T-cell (primary cell): ENCODE results near the gene ARF3. TPM values are rescaled to one million over a fixed set of nuclear protein-coding genes. Genes with fewer than 3 reads are reported as not detected.

Source experiments
- ATAC-seq, 4 experiments: fragments of 200-7000 bp in 3 of 4; fragments of 150-1000 bp in 1 of 4; cut with Tn5 transposase; replicated peaks in 1 of 4; 1 replicate in 3 of 4; 2 replicates in 1 of 4; pipeline ENCODE4 v1.10.0; 2021; ENCODE audit warnings: moderate library complexity in 3 of 4, mild to moderate bottlenecking in 2 of 4, moderate number of reproducible peaks in 1 of 4
- CTCF ChIA-PET, 2 donors: fragments of 300-600 bp; sonication (Branson Sonifier 250); formaldehyde crosslinking; loops; one replicate each; lab custom pipeline; 2022; ENCODE audit warnings: antibody characterized with exemption in 2 of 2; lab: Charles Lee
- POLR2A ChIA-PET, 2 donors: fragments of 300-600 bp; sonication (Branson Sonifier 250); formaldehyde crosslinking; loops; one replicate each; lab custom pipeline; 2022; ENCODE audit warnings: antibody characterized with exemption in 2 of 2; lab: Charles Lee
- DNase-seq, 35 experiments: peaks; one replicate each; pipeline versions ENCODE4 v3.0.0 to v3.0.0-alpha.2; 2013 to 2023
- H3K27ac ChIP-seq: one replicate; pipeline ENCODE4 v1.5.1; 2013; ENCODE audit warnings: low read length
- H3K27me3 ChIP-seq, 2 experiments: replicated peaks in 1 of 2; 1 replicate in 1 of 2; 2 replicates in 1 of 2; pipeline versions ENCODE4 v1.6.1 to v1.7.0; 2013; ENCODE audit warnings: low read length in 1 of 2, mixed read lengths in 1 of 2; ENCODE audit not compliant: control insufficient read depth in 2 of 2, insufficient read depth in 2 of 2; ENCODE audit errors: extremely low read depth in 1 of 2
- H3K36me3 ChIP-seq, 2 donors: 1 replicate in 1 of 2; 2 replicates in 1 of 2; pipeline versions ENCODE4 v1.6.1 to v1.7.0; 2013; ENCODE audit warnings: low read length in 1 of 2; ENCODE audit not compliant: control insufficient read depth in 2 of 2, insufficient read depth in 1 of 2; ENCODE audit errors: extremely low read depth in 1 of 2
- H3K4me1 ChIP-seq, 2 experiments: 1 replicate in 1 of 2; 2 replicates in 1 of 2; pipeline versions ENCODE4 v1.6.1 to v1.7.0; 2013; ENCODE audit warnings: low read length in 2 of 2, mixed read lengths in 1 of 2; ENCODE audit not compliant: insufficient read depth in 2 of 2, control insufficient read depth in 1 of 2; ENCODE audit errors: extremely low read depth in 1 of 2
- H3K4me3 ChIP-seq, 2 donors: 1 replicate in 1 of 2; 2 replicates in 1 of 2; pipeline versions ENCODE4 v1.5.1 to v1.7.0; 2013; ENCODE audit warnings: mild to moderate bottlenecking in 2 of 2, low read length in 1 of 2, moderate library complexity in 1 of 2; ENCODE audit not compliant: control insufficient read depth in 1 of 2; ENCODE audit errors: extremely low read depth in 1 of 2
- H3K9me3 ChIP-seq: 2 replicates; pipeline ENCODE4 v1.7.0; 2013
- H3K27ac Mint-ChIP-seq, 2 donors: one replicate each; pipeline ENCODE4 v1.8.0; 2020 to 2021; ENCODE audit warnings: mild to moderate bottlenecking in 2 of 2, mixed read lengths in 2 of 2
- H3K27me3 Mint-ChIP-seq, 2 donors: one replicate each; pipeline ENCODE4 v1.8.0; 2021 to 2022; ENCODE audit warnings: mixed read lengths in 2 of 2
- H3K36me3 Mint-ChIP-seq: one replicate; pipeline ENCODE4 v1.8.0; 2021; ENCODE audit warnings: mixed read lengths
- H3K4me1 Mint-ChIP-seq, 3 donors: one replicate each; pipeline ENCODE4 v1.8.0; 2020 to 2022; ENCODE audit warnings: mixed read lengths in 3 of 3, mild to moderate bottlenecking in 1 of 3
- H3K4me3 Mint-ChIP-seq, 3 donors: one replicate each; pipeline ENCODE4 v1.8.0; 2020 to 2022; ENCODE audit warnings: mild to moderate bottlenecking in 3 of 3, mixed read lengths in 3 of 3, moderate library complexity in 3 of 3
- H3K9me3 Mint-ChIP-seq, 3 donors: one replicate each; pipeline ENCODE4 v1.8.0; 2020 to 2022; ENCODE audit warnings: mixed read lengths in 3 of 3
- WGBS: methylation state at CpG from one replicate; pipeline ENCODE4 v1.1.5; 2013; ENCODE audit warnings: missing lambda C conversion rate; ENCODE audit not compliant: insufficient coverage; 5-methylcytosine and 5-hydroxymethylcytosine counted together
- total RNA-seq, 35 experiments: library from RNA in 6 of 35; stranded (reverse) in 6 of 35; fragments of 120-200 nt in 1 of 35; gene quantifications; one replicate each; pipeline versions ENCODE4 v1.2.1 to v1.2.4 and lab custom pipeline; 2013 to 2026

Gene ARF3
- total RNA-seq, 5 donors from 2014 or later (not counting 1 experiment from before 2014, with no cell fraction given): 63.6 to 82.9 (median 74.3) TPM

GRCh38 chr12:48929551-48929950 is 27.7 kb downstream of the ARF3 start:
- Histone ChIP-seq H3K27me3 (no peaks in the 10 kb centered on the region), H3K36me3 (peaks cover 0 to 19% of the 10 kb centered on the region in 2 donors), H3K4me1 (peaks cover 4 to 46% of the 10 kb centered on the region in 2 experiments), H3K27ac (no peak overlapping the region), H3K9me3 (no peaks in the 10 kb centered on the region), H3K4me3 (no peak overlapping the region)
- WGBS: 100% methylated on average over 1 of the region's 1 CpG
- DNase-seq: no peak
- H3K4me1 Mint-ChIP-seq: peaks cover 30 to 50% (median 43%) of the 10 kb centered on the region in 3 donors
- no peak for ATAC-seq
- no peaks in the 10 kb centered on the region for H3K9me3 Mint-ChIP-seq
- H3K27ac Mint-ChIP-seq: peak overlapping the region in 1 of 2 donors; percentile 24
- POLR2A ChIA-PET: no interaction called here
- no peaks in the 10 kb centered on the region for H3K27me3 Mint-ChIP-seq
- CTCF ChIA-PET: interaction anchor here in 1 of 2 donors (1.6 kb wide), 1 partner anchor 26 kb away, joined by 9 read pairs; a partner anchor contains a TSS
- H3K4me3 Mint-ChIP-seq: no peak overlapping the region
- H3K36me3 Mint-ChIP-seq: peaks cover 19% of the 10 kb centered on the region

GRCh38 chr12:48927261-48927660 is 30.0 kb downstream of the ARF3 start:
- no peak for ATAC-seq
- no peaks in the 10 kb centered on the region for H3K9me3 Mint-ChIP-seq
- ChIA-PET POLR2A (interaction anchor here (0.7 to 1.1 kb wide), 2 partner anchors 9 to 184 kb away, joined by 3 read pairs; no protein-coding TSS in a partner anchor), CTCF (interaction anchor here (0.7 to 1.5 kb wide), 4 partner anchors 9 to 893 kb away, joined by 3 to 7 read pairs (median 4); no protein-coding TSS in a partner anchor)
- H3K27me3 Mint-ChIP-seq: no peaks in the 10 kb centered on the region
- H3K27ac Mint-ChIP-seq: peak overlapping the region; percentile 58 to 68
- Histone ChIP-seq H3K4me3 (no peak overlapping the region), H3K27ac (peak overlapping the region; percentile 52), H3K36me3 (peaks cover 0 to 30% of the 10 kb centered on the region in 2 donors), H3K9me3 (no peaks in the 10 kb centered on the region), H3K4me1 (peaks cover 8 to 39% of the 10 kb centered on the region in 2 experiments), H3K27me3 (no peaks in the 10 kb centered on the region)
- peaks cover 20 to 49% (median 43%) of the 10 kb centered on the region in 3 donors for H3K4me1 Mint-ChIP-seq
- peak overlapping the region; percentile 31 to 88 (median 45) for H3K4me3 Mint-ChIP-seq
- WGBS: no CpG with 5 or more reads among the region's 2 CpGs
- peaks cover 22% of the 10 kb centered on the region for H3K36me3 Mint-ChIP-seq
- peak in 1 of 35 experiments; percentile 22 for DNase-seq

- peak within 1 kb of the TSS; percentile 93 to 100 for H3K4me3 ChIP-seq
- ATAC-seq: peak; percentile 83 to 87 (median 85)
- Mint-ChIP-seq H3K9me3 (no peaks in the 10 kb centered on the region), H3K27ac (peak within 1 kb of the TSS; percentile 90 to 92), H3K36me3 (peaks cover 31% of the 10 kb centered on the region), H3K4me1 (peaks cover 36 to 59% (median 58%) of the 10 kb centered on the region in 3 donors), H3K27me3 (no peaks in the 10 kb centered on the region), H3K4me3 (peak within 1 kb of the TSS; percentile 88 to 96 (median 95))
- peaks cover 8 to 37% of the 10 kb centered on the region in 2 experiments for H3K4me1 ChIP-seq
- ChIA-PET POLR2A (interaction anchor here (0.5 to 1.7 kb wide), 10 partner anchors 8 to 299 kb away, joined by 3 to 15 read pairs (median 4); partner anchors contain the start of genes ARF3 (in 1 of the 2) and DDX23 (in 1 of the 2)), CTCF (interaction anchor here (0.5 to 3.0 kb wide), 23 partner anchors 8 to 819 kb away, joined by 3 to 30 read pairs (median 5); partner anchors contain the start of genes ARF3 (in 1 of the 2), DDX23 (in 1 of the 2), RND1 (in 1 of the 2) and SENP1 (in 1 of the 2))
- WGBS: 4% methylated on average over 38 of the region's 38 CpGs
- H3K36me3 ChIP-seq: peaks cover 0 to 42% of the 10 kb centered on the region in 2 donors
- DNase-seq: peak; percentile 59 to 88 (median 77)
- no peaks in the 10 kb centered on the region for H3K27me3 ChIP-seq
- H3K9me3 ChIP-seq: no peaks in the 10 kb centered on the region
- peak within 1 kb of the TSS; percentile 97 for H3K27ac ChIP-seq
These were observed 31.8 kb downstream of the ARF3 start, which contains the start of gene FKBP11 for GRCh38 chr12:48925304-48926011. FKBP11 (minus strand) TSS chr12:48925492; CDS start chr12:48925428, 64 bp downstream.

- H3K4me1 ChIP-seq: peaks cover 8 to 44% of the 10 kb centered on the region in 2 experiments
- no peaks in the 10 kb centered on the region for H3K9me3 Mint-ChIP-seq
- peak overlapping the region; percentile 88 to 96 (median 95) for H3K4me3 Mint-ChIP-seq
- WGBS: 5% methylated on average over 20 of the region's 43 CpGs
- ChIA-PET POLR2A (interaction anchor here (0.5 to 1.7 kb wide), 7 partner anchors 10 to 300 kb away, joined by 3 to 10 read pairs (median 4); partner anchors contain the start of genes ARF3 (in 1 of the 2) and DDX23 (in 1 of the 2)), CTCF (interaction anchor here (0.5 to 3.0 kb wide), 20 partner anchors 9 to 725 kb away, joined by 3 to 30 read pairs (median 5); partner anchors contain the start of genes ARF3 (in 1 of the 2), DDX23 (in 1 of the 2), RND1 (in 1 of the 2) and WNT1 (in 1 of the 2))
- peaks cover 36 to 58% (median 56%) of the 10 kb centered on the region in 3 donors for H3K4me1 Mint-ChIP-seq
- no peaks in the 10 kb centered on the region for H3K27me3 Mint-ChIP-seq
- H3K27me3 ChIP-seq: no peaks in the 10 kb centered on the region
- peak overlapping the region; percentile 93 to 100 for H3K4me3 ChIP-seq
- H3K36me3 ChIP-seq: peaks cover 0 to 41% of the 10 kb centered on the region in 2 donors
- ATAC-seq (peak; percentile 78 to 83 (median 80)), DNase-seq (peak; percentile 64 to 87 (median 79))
- H3K36me3 Mint-ChIP-seq: peaks cover 26% of the 10 kb centered on the region
- no peaks in the 10 kb centered on the region for H3K9me3 ChIP-seq
- peak overlapping the region; percentile 97 for H3K27ac ChIP-seq
- peak overlapping the region; percentile 90 to 92 for H3K27ac Mint-ChIP-seq
These were observed 32.5 kb downstream of the ARF3 start for GRCh38 chr12:48924617-48925303.

GRCh38 chr12:48923117-48923516 is 34.2 kb downstream of the ARF3 start:
- peaks cover 15 to 60% of the 10 kb centered on the region in 2 experiments for H3K4me1 ChIP-seq
- Mint-ChIP-seq H3K4me1 (peaks cover 43 to 65% (median 65%) of the 10 kb centered on the region in 3 donors), H3K36me3 (peaks cover 21% of the 10 kb centered on the region), H3K4me3 (peak overlapping the region; percentile 26 to 95 (median 30)), H3K27ac (peak overlapping the region; percentile 90 to 92), H3K27me3 (no peaks in the 10 kb centered on the region), H3K9me3 (no peaks in the 10 kb centered on the region)
- ChIA-PET CTCF (interaction anchor here (0.7 to 1.6 kb wide), 3 partner anchors 13 to 21 kb away, joined by 4 read pairs; no protein-coding TSS in a partner anchor), POLR2A (interaction anchor here in 1 of 2 donors (0.6 kb wide), 1 partner anchor 10 kb away, joined by 3 read pairs; no protein-coding TSS in a partner anchor)
- H3K27ac ChIP-seq: peak overlapping the region; percentile 97
- peaks cover 0 to 39% of the 10 kb centered on the region in 2 donors for H3K36me3 ChIP-seq
- no peak for ATAC-seq
- H3K4me3 ChIP-seq: no peak overlapping the region
- no peaks in the 10 kb centered on the region for H3K27me3 ChIP-seq
- H3K9me3 ChIP-seq: no peaks in the 10 kb centered on the region
- no peak for DNase-seq
- no CpG with 5 or more reads among the region's 3 CpGs for WGBS
